Mammary epithelial cell (primary cell): ENCODE results near the gene EPO.

Experiments used
- EZH2 ChIP-seq: IDR thresholded peaks from 2 replicates; pipeline ENCODE4 v1.6.1; 2012; ENCODE audit warnings: low read length, inconsistent platforms, borderline replicate concordance
- TF ChIP-seq, protein P1 (sequence below), 2 donors: IDR thresholded peaks in 1 of 2; conservative IDR thresholded peaks in 1 of 2; 2 replicates each; pipeline ENCODE4 v1.5.1; 2011 to 2012; ENCODE audit warnings: inconsistent platforms in 2 of 2, low read length in 2 of 2, mild to moderate bottlenecking in 2 of 2, control low read depth in 1 of 2, low read depth in 1 of 2; ENCODE audit not compliant: insufficient read depth in 1 of 2; ENCODE audit errors: extremely low read depth in 1 of 2

DNA sequence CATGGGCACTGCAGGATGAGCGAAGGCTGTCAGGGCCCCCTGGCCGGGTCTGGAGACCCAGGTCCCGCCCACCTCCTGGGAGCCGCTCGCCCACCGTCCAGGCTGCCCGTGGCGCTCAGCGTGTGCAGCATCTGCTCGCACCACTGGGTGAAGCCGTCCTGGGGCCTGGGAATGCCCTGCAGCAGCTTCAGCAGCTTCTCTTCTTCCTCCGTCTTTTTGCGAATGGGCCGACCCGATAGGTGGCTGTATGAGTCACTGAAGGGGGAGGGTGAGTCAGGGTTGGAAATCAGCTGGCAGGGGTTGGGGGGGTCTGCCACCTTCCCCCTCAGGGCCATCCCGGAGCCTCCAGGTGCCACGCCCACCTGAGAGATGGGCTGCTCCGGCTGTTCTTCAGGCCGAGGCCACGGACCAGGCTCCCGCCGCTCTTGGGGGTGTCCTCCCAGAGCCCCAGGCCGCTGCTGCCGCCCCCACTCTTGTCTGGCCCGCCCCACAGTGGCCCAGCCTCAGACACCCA lies 38.0 kb upstream of the EPO start:
- TF ChIP-seq, protein P1, sequence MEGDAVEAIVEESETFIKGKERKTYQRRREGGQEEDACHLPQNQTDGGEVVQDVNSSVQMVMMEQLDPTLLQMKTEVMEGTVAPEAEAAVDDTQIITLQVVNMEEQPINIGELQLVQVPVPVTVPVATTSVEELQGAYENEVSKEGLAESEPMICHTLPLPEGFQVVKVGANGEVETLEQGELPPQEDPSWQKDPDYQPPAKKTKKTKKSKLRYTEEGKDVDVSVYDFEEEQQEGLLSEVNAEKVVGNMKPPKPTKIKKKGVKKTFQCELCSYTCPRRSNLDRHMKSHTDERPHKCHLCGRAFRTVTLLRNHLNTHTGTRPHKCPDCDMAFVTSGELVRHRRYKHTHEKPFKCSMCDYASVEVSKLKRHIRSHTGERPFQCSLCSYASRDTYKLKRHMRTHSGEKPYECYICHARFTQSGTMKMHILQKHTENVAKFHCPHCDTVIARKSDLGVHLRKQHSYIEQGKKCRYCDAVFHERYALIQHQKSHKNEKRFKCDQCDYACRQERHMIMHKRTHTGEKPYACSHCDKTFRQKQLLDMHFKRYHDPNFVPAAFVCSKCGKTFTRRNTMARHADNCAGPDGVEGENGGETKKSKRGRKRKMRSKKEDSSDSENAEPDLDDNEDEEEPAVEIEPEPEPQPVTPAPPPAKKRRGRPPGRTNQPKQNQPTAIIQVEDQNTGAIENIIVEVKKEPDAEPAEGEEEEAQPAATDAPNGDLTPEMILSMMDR (conservative IDR thresholded peaks at IDR 0.05 in 1 of 2, IDR thresholded peaks at IDR 0.05 in 1 of 2; ENCODE audit: extremely low read depth in 1 of 2, insufficient read depth in 1 of 2, low read depth in 1 of 2, low read length in 2 of 2), result no peak
- no peak for TF ChIP-seq EZH2
